Measurements from ENCODE around the gene FGFBP1.

- TF ChIP-seq CTCF (conservative IDR thresholded peaks at IDR 0.05 in 1 of 2, IDR thresholded peaks at IDR 0.05 in 1 of 2; ENCODE audit: extremely low read depth in 1 of 2, insufficient read depth in 1 of 2, low read depth in 1 of 2, low read length in 2 of 2): no peak
- TF ChIP-seq EZH2 (IDR thresholded peaks at IDR 0.05; ENCODE audit: borderline replicate concordance, low read length): no peak
These were observed 13.2 kb upstream of the FGFBP1 start for GRCh38 chr4:15951781-15952180.

Measured in mammary epithelial cell (primary cell).